T-helper 2 cell (primary cell): Measurements from ENCODE around the gene SAFB2.

Experiments used
- DNase-seq, 5 experiments: peaks; one replicate each; pipeline versions ENCODE4 v3.0.0 to v3.0.0-alpha.2; 2012 to 2022

Gene SAFB2

GRCh38 chr19:5579286-5579685 lies 43.3 kb downstream of the SAFB2 start:
- no peak for DNase-seq

- peak; percentile 28 to 66 (median 55) for DNase-seq
These were observed 44.3 kb downstream of the SAFB2 start for GRCh38 chr19:5578097-5578846.

GRCh38 chr19:5575590-5575989 lies 47.0 kb downstream of the SAFB2 start:
- DNase-seq, result peak in 1 of 5 experiments; percentile 22

GRCh38 chr19:5572556-5573286 lies 49.9 kb downstream of the SAFB2 start:
- DNase-seq, result no peak

GRCh38 chr19:5571777-5572176 lies 50.8 kb downstream of the SAFB2 start:
- DNase-seq, result no peak

- no peak for DNase-seq
These were observed 54.6 kb downstream of the SAFB2 start for GRCh38 chr19:5567970-5568407.

- no peak for DNase-seq
These were observed 55.1 kb downstream of the SAFB2 start, which contains the start of gene TINCR for GRCh38 chr19:5567360-5567969. TSS of gene TINCR (minus strand) at chr19:5567953.

GRCh38 chr19:5564930-5565329 lies 57.6 kb downstream of the SAFB2 start:
- no peak for DNase-seq

GRCh38 chr19:5563935-5564612 lies 58.5 kb downstream of the SAFB2 start:
- DNase-seq, result no peak

- no peak for DNase-seq
These were observed 59.6 kb downstream of the SAFB2 start for GRCh38 chr19:5563008-5563431.

- no peak for DNase-seq
These were observed 60.3 kb downstream of the SAFB2 start for GRCh38 chr19:5562280-5562679.

- DNase-seq, result no peak
These were observed 61.0 kb downstream of the SAFB2 start for GRCh38 chr19:5561559-5561958.

GRCh38 chr19:5560156-5560555 lies 62.4 kb downstream of the SAFB2 start:
- no peak for DNase-seq

- no peak for DNase-seq
These were observed 62.8 kb downstream of the SAFB2 start for GRCh38 chr19:5559804-5560133.

- no peak for DNase-seq
These were observed 64.4 kb downstream of the SAFB2 start for GRCh38 chr19:5558101-5558621.

- DNase-seq, result no peak
These were observed 64.9 kb downstream of the SAFB2 start for GRCh38 chr19:5557691-5558090.

- no peak for DNase-seq
These were observed 67.7 kb downstream of the SAFB2 start for GRCh38 chr19:5554828-5555227.

- DNase-seq, result no peak
These were observed 68.7 kb downstream of the SAFB2 start for GRCh38 chr19:5553892-5554291.

- DNase-seq, result peak in 1 of 5 experiments; percentile 39
These were observed 74.7 kb downstream of the SAFB2 start for GRCh38 chr19:5547881-5548280.

GRCh38 chr19:5545984-5546383 lies 76.6 kb downstream of the SAFB2 start:
- no peak for DNase-seq

- DNase-seq, result no peak
These were observed 77.5 kb downstream of the SAFB2 start for GRCh38 chr19:5545051-5545450.

GRCh38 chr19:5542665-5543064 lies 79.9 kb downstream of the SAFB2 start:
- no peak for DNase-seq

- DNase-seq, result no peak
These were observed 81.1 kb downstream of the SAFB2 start for GRCh38 chr19:5541456-5541855.
